ENCODE results near the gene SUSD1. TPM values are rescaled to one million over a fixed set of nuclear protein-coding genes. Genes with fewer than 3 reads are reported as not detected.

The SUSD1 gene
- total RNA-seq, 2 donors from 2014 or later, result 7.8 to 7.9 TPM

- ATAC-seq (peak; percentile 79), DNase-seq (peak; percentile 59 to 67 (median 64))
- intact Hi-C loops (cut with DNase I), result loop anchor here (10.0 kb wide), 1 partner anchor 277 kb away; no protein-coding TSS in a partner anchor
- no peaks in the 10 kb centered on the region for H3K27me3 ChIP-seq
- TF ChIP-seq, protein P1, sequence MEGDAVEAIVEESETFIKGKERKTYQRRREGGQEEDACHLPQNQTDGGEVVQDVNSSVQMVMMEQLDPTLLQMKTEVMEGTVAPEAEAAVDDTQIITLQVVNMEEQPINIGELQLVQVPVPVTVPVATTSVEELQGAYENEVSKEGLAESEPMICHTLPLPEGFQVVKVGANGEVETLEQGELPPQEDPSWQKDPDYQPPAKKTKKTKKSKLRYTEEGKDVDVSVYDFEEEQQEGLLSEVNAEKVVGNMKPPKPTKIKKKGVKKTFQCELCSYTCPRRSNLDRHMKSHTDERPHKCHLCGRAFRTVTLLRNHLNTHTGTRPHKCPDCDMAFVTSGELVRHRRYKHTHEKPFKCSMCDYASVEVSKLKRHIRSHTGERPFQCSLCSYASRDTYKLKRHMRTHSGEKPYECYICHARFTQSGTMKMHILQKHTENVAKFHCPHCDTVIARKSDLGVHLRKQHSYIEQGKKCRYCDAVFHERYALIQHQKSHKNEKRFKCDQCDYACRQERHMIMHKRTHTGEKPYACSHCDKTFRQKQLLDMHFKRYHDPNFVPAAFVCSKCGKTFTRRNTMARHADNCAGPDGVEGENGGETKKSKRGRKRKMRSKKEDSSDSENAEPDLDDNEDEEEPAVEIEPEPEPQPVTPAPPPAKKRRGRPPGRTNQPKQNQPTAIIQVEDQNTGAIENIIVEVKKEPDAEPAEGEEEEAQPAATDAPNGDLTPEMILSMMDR (IDR thresholded peaks at IDR 0.05), result peak; percentile 75 to 92 (median 81)
- TF ChIP-seq POLR2A (IDR thresholded peaks at IDR 0.05), result no peak
- H3K4me1 ChIP-seq, result no peaks in the 10 kb centered on the region
- H3K9me3 ChIP-seq, result no peaks in the 10 kb centered on the region
- WGBS, 2 donors, result 70 to 71% methylated on average over 14 to 15 of the region's 15 CpGs
- H3K27ac ChIP-seq, result no peak overlapping the region
- no peak overlapping the region for H3K4me3 ChIP-seq
- H3K36me3 ChIP-seq (replicated peaks in 1 of 2; ENCODE audit: insufficient read depth in 1 of 2, low read depth in 2 of 2), result no peaks in the 10 kb centered on the region
Measured at GRCh38 chr9:112097712-112098688, 77.1 kb downstream of the SUSD1 start.

DNA sequence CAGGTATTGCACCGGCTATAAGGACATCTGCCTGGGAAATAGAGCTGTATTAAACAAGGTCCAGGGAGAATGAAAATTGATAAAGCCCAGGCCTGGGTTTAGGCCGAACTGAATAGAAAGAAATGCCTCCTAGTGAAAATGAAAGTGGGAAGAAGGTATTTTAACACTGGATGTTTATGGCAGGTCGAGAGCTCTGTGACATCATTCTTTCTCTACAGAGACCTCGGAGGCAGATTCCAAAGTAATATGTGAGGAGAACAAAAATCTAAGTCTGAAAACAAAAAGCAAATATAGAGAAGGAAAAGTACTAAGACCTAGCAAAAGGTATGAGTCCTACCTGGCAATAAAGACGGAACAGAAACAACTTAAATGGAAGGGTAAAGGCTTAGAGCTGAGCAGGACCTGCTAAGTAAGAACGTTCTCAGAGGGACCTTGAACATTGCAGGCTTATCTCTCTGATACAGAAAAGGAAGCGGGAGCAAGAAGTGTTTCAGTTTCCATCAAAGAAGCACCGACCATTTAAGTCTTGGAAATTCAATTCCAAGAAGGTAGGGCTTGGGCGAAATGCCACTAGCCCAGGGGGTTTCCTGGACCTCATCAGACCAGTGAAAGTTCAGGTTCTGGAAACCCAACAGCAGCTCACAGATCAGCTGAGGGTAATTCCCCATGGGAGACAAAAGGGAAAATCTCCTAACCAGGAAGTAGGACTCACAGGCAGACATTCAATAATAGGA is 80.0 kb downstream of the SUSD1 start:
- Histone ChIP-seq H3K4me1 (peaks cover 5% of the 10 kb centered on the region), H3K4me3 (no peak overlapping the region), H3K27ac (no peak overlapping the region), H3K9me3 (no peaks in the 10 kb centered on the region), H3K36me3 (replicated peaks in 1 of 2; ENCODE audit: insufficient read depth in 1 of 2, low read depth in 2 of 2) (no peaks in the 10 kb centered on the region), H3K27me3 (no peaks in the 10 kb centered on the region)
- intact Hi-C loops (cut with DNase I), result loop anchor here (10.0 kb wide), 1 partner anchor 280 kb away; no protein-coding TSS in a partner anchor
- ATAC-seq, result no peak
- WGBS, 2 donors, result 66 to 71% methylated on average over 9 of the region's 9 CpGs
- TF ChIP-seq, protein P1 (IDR thresholded peaks at IDR 0.05), result no peak
- no peak for TF ChIP-seq POLR2A (IDR thresholded peaks at IDR 0.05)
- DNase-seq, result no peak

DNA sequence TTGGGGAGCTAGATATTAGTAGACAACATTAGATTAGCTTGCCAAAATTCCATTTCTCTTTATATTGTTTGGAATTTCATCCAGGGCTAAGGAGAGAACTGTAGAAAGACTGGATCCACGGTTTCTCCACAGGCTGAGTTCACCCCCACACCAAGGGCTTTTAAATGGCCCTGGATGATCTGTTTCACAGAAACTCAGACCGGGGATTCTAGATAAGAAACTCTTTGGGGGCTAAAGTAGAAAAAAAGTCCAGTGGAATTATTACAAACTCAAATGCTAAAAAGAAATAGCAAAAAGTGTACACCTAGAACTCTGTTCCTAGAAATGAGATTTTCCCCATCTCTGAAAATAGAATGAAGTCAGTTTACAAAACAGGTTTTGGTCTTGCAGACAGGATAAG is 80.9 kb downstream of the SUSD1 start:
- DNase-seq (no peak), ATAC-seq (no peak)
- Histone ChIP-seq H3K9me3 (no peaks in the 10 kb centered on the region), H3K4me1 (peaks cover 5% of the 10 kb centered on the region), H3K36me3 (replicated peaks in 1 of 2; ENCODE audit: insufficient read depth in 1 of 2, low read depth in 2 of 2) (no peaks in the 10 kb centered on the region), H3K4me3 (no peak overlapping the region), H3K27ac (no peak overlapping the region), H3K27me3 (no peaks in the 10 kb centered on the region)
- TF ChIP-seq, protein P1 (IDR thresholded peaks at IDR 0.05), result no peak
- intact Hi-C loops (cut with DNase I), result loop anchor here (10.0 kb wide), 1 partner anchor 281 kb away; no protein-coding TSS in a partner anchor
- 48 to 63% methylated on average over 2 of the region's 2 CpGs for WGBS, 2 donors

GRCh38 chr9:112093870-112094216 is 81.3 kb downstream of the SUSD1 start:
- Histone ChIP-seq H3K27ac (no peak overlapping the region), H3K27me3 (no peaks in the 10 kb centered on the region), H3K36me3 (replicated peaks in 1 of 2; ENCODE audit: insufficient read depth in 1 of 2, low read depth in 2 of 2) (no peaks in the 10 kb centered on the region), H3K4me3 (no peak overlapping the region), H3K9me3 (no peaks in the 10 kb centered on the region), H3K4me1 (peaks cover 5% of the 10 kb centered on the region)
- ATAC-seq, result no peak
- intact Hi-C loops (cut with DNase I), result loop anchor here (10.0 kb wide), 1 partner anchor 281 kb away; no protein-coding TSS in a partner anchor
- WGBS, 2 donors, result 63 to 82% methylated on average over 3 of the region's 3 CpGs
- no peak for TF ChIP-seq POLR2A (IDR thresholded peaks at IDR 0.05)
- TF ChIP-seq, protein P1 (IDR thresholded peaks at IDR 0.05), result no peak
- no peak for DNase-seq

All from body of pancreas (tissue), 4 donors.